ENCODE results near the gene LY6G6C. TPM values are rescaled to one million over a fixed set of nuclear protein-coding genes. Genes with fewer than 3 reads are reported as not detected.

Gene LY6G6C, protein sequence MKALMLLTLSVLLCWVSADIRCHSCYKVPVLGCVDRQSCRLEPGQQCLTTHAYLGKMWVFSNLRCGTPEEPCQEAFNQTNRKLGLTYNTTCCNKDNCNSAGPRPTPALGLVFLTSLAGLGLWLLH
- not detected for total RNA-seq
- long read RNA-seq, result 0 reads

DNA sequence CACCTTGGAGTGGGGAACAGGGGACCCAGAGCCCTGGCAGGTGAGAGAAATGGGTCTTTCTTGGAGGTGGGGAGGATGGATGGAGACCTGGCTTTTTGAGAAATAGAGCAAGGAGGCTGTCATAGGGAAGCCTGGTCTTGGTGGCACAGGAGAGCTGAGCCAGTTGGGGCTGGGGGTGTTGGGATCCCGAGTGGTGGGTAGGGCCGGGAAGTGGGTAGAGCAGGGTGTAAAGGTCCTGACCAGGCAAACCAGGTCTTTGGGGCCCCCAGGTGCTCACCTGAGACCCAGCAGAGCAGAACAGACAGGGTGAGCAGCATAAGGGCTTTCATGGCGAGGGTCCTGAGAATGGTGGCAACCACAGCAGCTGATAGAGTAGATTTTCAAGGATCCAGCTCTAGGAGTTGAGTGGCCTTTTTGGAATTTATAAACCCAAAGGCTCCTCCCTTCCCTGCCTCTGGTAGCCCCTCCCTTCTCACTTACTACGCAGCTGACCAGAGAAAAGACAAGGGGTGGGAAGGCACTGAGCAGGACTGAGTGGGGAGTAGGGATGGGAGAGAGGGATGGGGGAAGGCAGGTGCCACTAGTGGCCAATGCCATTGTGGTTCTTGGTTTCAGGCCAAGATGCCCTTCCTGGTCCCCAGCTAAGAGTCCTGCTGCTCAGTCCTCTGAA lies at the start of gene LY6G6C:
Gene LY6G6C (minus strand): TSS at position 396 of the 670 bp plus-strand sequence. CDS start 67 bp downstream, at position 329.
- Histone ChIP-seq H3K27me3 (no peaks in the 10 kb centered on the region), H3K27ac (no peak within 1 kb of the TSS), H3K4me3 (no peak within 1 kb of the TSS), H3K4me1 (peaks cover 9% of the 10 kb centered on the region), H3K9me3 (no peaks in the 10 kb centered on the region), H3K36me3 (no peaks in the 10 kb centered on the region)
- intact Hi-C loops (cut with DNase I), result no loop called here
- TF ChIP-seq, protein P1, sequence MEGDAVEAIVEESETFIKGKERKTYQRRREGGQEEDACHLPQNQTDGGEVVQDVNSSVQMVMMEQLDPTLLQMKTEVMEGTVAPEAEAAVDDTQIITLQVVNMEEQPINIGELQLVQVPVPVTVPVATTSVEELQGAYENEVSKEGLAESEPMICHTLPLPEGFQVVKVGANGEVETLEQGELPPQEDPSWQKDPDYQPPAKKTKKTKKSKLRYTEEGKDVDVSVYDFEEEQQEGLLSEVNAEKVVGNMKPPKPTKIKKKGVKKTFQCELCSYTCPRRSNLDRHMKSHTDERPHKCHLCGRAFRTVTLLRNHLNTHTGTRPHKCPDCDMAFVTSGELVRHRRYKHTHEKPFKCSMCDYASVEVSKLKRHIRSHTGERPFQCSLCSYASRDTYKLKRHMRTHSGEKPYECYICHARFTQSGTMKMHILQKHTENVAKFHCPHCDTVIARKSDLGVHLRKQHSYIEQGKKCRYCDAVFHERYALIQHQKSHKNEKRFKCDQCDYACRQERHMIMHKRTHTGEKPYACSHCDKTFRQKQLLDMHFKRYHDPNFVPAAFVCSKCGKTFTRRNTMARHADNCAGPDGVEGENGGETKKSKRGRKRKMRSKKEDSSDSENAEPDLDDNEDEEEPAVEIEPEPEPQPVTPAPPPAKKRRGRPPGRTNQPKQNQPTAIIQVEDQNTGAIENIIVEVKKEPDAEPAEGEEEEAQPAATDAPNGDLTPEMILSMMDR (IDR thresholded peaks at IDR 0.05), result no peak
- DNase-seq (no peak), ATAC-seq (no peak)

DNA sequence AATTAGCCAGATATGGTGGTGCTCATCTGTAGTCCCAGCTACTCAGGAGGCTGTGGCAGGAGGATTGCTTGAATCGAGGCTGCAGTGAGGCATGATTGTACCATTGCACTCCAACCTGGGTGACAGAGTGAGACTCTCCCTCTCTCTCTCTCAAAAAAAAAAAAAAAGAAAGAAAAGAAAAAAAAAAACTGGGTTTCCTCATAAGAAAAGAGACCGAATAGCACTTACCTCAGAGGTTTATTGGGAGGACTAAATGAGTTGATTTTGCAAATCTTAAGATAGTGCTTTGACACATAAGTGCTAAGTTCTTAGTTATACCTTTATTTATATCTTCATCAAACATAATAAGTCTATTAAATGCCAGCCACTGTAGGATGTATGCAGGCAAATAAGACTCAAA lies 49.3 kb upstream of the LY6G6C start:
- no peak overlapping the region for H3K4me3 ChIP-seq
- H3K36me3 ChIP-seq, result no peaks in the 10 kb centered on the region
- peaks cover 6% of the 10 kb centered on the region for H3K4me1 ChIP-seq
- DNase-seq, result no peak
- intact Hi-C loops (cut with DNase I), result no loop called here
- TF ChIP-seq, protein P1 (IDR thresholded peaks at IDR 0.05), result no peak
- no peaks in the 10 kb centered on the region for H3K9me3 ChIP-seq
- ATAC-seq, result no peak
- H3K27me3 ChIP-seq, result no peaks in the 10 kb centered on the region
- no peak overlapping the region for H3K27ac ChIP-seq

DNA sequence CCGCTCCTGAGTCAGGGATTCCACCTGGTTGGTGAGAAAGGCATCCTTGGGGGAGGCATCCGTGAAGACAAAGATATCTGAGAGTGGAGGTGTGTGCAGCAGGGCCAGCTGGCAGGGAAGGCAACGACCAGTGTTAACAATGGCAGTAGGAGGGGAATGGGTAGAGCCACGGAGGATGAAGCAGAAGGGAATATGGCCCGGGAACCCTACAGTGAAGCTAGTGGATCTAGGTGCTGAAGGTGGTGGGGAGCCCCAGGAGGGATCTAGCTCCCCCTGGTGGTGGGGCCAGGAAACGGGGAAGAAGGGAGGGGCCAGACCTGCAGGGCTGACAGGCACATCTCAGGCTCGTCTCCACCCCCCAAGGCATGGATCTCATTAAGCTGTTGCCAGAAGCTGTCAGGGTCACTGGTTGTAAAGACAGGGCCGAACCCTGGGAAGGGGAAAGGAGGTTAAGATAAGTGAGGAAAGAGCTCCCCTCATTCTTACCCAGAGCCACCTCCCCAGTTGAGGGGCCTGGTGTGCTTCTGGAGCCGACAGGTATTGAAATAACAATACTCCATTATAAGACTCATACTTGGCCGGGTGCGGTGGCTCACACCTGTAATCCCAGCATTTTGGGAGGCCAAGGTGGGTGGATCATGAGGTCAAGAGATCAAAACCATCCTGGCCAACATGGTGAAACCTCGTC lies 48.3 kb upstream of the LY6G6C start:
- intact Hi-C loops (cut with DNase I), result no loop called here
- peak; percentile 91 for DNase-seq
- no peaks in the 10 kb centered on the region for H3K36me3 ChIP-seq
- no peaks in the 10 kb centered on the region for H3K27me3 ChIP-seq
- H3K9me3 ChIP-seq, result no peaks in the 10 kb centered on the region
- H3K4me3 ChIP-seq, result no peak overlapping the region
- ATAC-seq, result peak; percentile 95
- TF ChIP-seq, protein P1 (IDR thresholded peaks at IDR 0.05), result peak; percentile 90
- H3K4me1 ChIP-seq, result peaks cover 6% of the 10 kb centered on the region
- no peak overlapping the region for H3K27ac ChIP-seq

DNA sequence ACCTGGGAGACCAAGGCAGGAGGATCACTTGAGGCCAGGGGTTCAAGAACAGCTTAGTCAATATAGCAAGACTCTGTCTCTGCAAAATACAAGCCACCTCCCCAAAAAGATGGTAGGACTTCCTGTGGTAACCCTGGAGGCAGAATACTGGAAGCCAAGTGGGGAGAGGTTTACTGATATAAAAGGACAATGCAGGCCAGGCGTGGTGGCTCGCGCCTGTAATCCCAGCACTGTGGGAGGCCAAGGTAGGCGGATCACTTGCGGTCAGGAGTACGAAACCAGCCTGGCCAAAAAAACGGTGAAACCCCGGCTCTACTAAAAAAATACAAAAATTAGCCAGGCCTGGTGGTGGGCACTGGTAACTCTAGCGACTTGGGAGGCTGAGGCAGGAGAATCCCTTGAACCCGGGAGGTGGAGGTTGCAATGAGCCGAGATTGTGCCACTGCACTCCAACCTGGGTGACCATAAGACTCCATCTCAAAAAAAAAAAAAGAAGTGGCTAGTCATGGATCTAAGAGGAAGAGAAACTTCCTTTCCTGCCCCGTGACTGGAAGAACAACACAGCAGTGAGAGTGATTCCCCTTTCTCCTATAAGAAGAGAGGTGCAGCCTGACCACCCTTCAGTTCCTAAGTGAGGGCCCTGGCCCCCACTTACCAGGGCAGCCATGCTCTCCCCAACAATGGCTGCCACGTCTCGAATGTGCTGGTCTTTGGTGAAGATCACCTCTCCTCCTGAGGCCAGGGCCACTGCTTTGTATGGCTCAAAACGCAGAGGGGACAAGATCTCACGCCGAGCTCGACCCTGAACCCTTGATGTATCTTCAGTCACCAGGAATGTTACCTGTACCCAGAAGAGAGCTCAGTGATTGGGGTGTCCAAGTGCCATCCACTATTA lies 47.1 kb upstream of the LY6G6C start:
- peaks cover 6% of the 10 kb centered on the region for H3K4me1 ChIP-seq
- H3K36me3 ChIP-seq, result no peaks in the 10 kb centered on the region
- intact Hi-C loops (cut with DNase I), result no loop called here
- no peak overlapping the region for H3K4me3 ChIP-seq
- ATAC-seq, result peak; percentile 63
- TF ChIP-seq, protein P1 (IDR thresholded peaks at IDR 0.05), result no peak
- peak overlapping the region; percentile 47 for H3K27ac ChIP-seq
- no peaks in the 10 kb centered on the region for H3K9me3 ChIP-seq
- DNase-seq, result no peak
- H3K27me3 ChIP-seq, result no peaks in the 10 kb centered on the region

DNA sequence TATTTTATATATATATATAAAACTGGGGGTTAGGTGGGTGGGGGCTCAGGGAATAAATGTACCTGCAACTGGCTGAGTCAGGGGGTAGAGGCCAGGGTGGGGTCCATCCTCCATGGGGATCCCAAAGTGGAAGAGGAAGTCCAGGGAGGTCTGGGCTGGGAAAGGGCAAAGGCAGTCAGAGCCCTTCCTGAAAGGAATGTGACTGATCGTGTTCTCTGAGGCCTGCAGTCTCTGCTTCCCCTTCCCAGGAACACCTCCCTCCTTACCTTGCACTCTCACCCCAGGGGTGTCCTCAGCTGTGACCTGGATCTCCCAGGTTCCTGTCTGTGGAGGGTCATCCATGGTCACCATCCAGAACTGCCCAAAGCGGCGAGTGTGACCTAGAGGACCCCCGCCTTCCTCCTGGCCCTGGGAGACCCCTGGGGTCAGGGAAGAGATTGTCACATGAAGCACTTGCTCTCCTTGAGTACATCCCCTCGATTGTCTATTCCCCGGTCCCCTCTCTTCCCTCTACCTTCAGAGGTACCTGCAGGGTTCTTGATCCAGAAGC lies 45.6 kb upstream of the LY6G6C start:
- no peaks in the 10 kb centered on the region for H3K36me3 ChIP-seq
- H3K4me3 ChIP-seq, result no peak overlapping the region
- H3K27ac ChIP-seq, result no peak overlapping the region
- ATAC-seq (no peak), DNase-seq (no peak)
- no peaks in the 10 kb centered on the region for H3K27me3 ChIP-seq
- H3K4me1 ChIP-seq, result peaks cover 6% of the 10 kb centered on the region
- intact Hi-C loops (cut with DNase I), result no loop called here
- TF ChIP-seq, protein P1 (IDR thresholded peaks at IDR 0.05), result no peak
- H3K9me3 ChIP-seq, result no peaks in the 10 kb centered on the region
